Ishikawa (cell line): ENCODE results near the gene DUS2.

Source experiments
- CEBPB ChIP-seq: IDR thresholded peaks from 2 replicates; pipeline ENCODE4 v1.6.1; 2012
- CREB1 ChIP-seq: IDR thresholded peaks from 2 replicates; pipeline ENCODE4 v1.6.1; 2012; ENCODE audit warnings: low read depth
- EGR1 ChIP-seq: IDR thresholded peaks from 2 replicates; pipeline ENCODE4 v1.6.1; 2012
- EP300 ChIP-seq: IDR thresholded peaks from 2 replicates; pipeline ENCODE4 v1.6.1; 2012; ENCODE audit warnings: borderline replicate concordance
- FOXM1 ChIP-seq: IDR thresholded peaks from 2 replicates; pipeline ENCODE4 v1.6.1; 2012; ENCODE audit warnings: low read depth, borderline replicate concordance
- MAX ChIP-seq: IDR thresholded peaks from 2 replicates; pipeline ENCODE4 v1.6.1; 2012
- NFIC ChIP-seq: IDR thresholded peaks from 2 replicates; pipeline ENCODE4 v1.6.1; 2012
- RAD21 ChIP-seq: IDR thresholded peaks from 2 replicates; pipeline ENCODE4 v1.6.1; 2012; ENCODE audit warnings: low read depth
- TAF1 ChIP-seq: IDR thresholded peaks from 2 replicates; pipeline ENCODE4 v1.6.1; 2012; ENCODE audit warnings: low read depth, mild to moderate bottlenecking
- TCF12 ChIP-seq: IDR thresholded peaks from 2 replicates; pipeline ENCODE4 v1.6.1; 2012; ENCODE audit warnings: low read depth
- TEAD4 ChIP-seq: IDR thresholded peaks from 2 replicates; pipeline ENCODE4 v1.6.1; 2012
- USF1 ChIP-seq: IDR thresholded peaks from 2 replicates; pipeline ENCODE4 v1.6.1; 2012
- YY1 ChIP-seq: IDR thresholded peaks from 2 replicates; pipeline ENCODE4 v1.6.1; 2012; ENCODE audit warnings: low read depth
- ZBTB7A ChIP-seq: IDR thresholded peaks from 2 replicates; pipeline ENCODE4 v1.6.1; 2012; ENCODE audit warnings: low read depth
- TF ChIP-seq, protein P1 (sequence below): IDR thresholded peaks from 2 replicates; pipeline ENCODE4 v1.6.1; 2012; ENCODE audit warnings: low read depth, mild to moderate bottlenecking

Gene DUS2

DNA sequence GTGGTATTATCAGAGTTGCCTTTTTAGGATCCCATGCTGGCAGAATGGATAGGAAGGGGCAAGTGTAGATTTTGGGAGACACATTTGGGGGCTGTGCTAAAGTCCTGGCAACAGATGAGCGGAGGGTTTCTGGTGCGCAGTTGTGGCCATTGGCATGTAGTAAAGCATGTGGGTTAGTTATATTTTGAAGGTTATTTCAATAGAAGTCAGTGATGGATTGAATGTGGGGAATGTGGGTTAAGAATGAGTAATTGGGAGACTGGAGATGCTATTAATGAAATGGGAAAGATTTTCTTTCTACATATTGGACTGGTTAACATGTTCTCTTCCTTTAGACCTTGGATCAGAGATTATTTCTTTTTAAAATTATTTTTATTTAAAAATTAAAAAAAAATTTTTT lies 10.0 kb downstream of the DUS2 start:
- TF ChIP-seq NFIC (no peak), CREB1 (no peak), EP300 (no peak), TAF1 (no peak), CEBPB (no peak), USF1 (no peak), RAD21 (no peak), EGR1 (no peak), FOXM1 (no peak), YY1 (no peak)

GRCh38 chr16:68035227-68035626 lies 12.1 kb downstream of the DUS2 start:
- TF ChIP-seq FOXM1 (no peak), CEBPB (no peak), USF1 (no peak), YY1 (no peak), TCF12 (no peak), TEAD4 (no peak), RAD21 (no peak), CREB1 (no peak), ZBTB7A (no peak), NFIC (no peak), EP300 (no peak), EGR1 (no peak), MAX (no peak), TAF1 (no peak)
- TF ChIP-seq, protein P1, sequence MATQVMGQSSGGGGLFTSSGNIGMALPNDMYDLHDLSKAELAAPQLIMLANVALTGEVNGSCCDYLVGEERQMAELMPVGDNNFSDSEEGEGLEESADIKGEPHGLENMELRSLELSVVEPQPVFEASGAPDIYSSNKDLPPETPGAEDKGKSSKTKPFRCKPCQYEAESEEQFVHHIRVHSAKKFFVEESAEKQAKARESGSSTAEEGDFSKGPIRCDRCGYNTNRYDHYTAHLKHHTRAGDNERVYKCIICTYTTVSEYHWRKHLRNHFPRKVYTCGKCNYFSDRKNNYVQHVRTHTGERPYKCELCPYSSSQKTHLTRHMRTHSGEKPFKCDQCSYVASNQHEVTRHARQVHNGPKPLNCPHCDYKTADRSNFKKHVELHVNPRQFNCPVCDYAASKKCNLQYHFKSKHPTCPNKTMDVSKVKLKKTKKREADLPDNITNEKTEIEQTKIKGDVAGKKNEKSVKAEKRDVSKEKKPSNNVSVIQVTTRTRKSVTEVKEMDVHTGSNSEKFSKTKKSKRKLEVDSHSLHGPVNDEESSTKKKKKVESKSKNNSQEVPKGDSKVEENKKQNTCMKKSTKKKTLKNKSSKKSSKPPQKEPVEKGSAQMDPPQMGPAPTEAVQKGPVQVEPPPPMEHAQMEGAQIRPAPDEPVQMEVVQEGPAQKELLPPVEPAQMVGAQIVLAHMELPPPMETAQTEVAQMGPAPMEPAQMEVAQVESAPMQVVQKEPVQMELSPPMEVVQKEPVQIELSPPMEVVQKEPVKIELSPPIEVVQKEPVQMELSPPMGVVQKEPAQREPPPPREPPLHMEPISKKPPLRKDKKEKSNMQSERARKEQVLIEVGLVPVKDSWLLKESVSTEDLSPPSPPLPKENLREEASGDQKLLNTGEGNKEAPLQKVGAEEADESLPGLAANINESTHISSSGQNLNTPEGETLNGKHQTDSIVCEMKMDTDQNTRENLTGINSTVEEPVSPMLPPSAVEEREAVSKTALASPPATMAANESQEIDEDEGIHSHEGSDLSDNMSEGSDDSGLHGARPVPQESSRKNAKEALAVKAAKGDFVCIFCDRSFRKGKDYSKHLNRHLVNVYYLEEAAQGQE = no peak

DNA sequence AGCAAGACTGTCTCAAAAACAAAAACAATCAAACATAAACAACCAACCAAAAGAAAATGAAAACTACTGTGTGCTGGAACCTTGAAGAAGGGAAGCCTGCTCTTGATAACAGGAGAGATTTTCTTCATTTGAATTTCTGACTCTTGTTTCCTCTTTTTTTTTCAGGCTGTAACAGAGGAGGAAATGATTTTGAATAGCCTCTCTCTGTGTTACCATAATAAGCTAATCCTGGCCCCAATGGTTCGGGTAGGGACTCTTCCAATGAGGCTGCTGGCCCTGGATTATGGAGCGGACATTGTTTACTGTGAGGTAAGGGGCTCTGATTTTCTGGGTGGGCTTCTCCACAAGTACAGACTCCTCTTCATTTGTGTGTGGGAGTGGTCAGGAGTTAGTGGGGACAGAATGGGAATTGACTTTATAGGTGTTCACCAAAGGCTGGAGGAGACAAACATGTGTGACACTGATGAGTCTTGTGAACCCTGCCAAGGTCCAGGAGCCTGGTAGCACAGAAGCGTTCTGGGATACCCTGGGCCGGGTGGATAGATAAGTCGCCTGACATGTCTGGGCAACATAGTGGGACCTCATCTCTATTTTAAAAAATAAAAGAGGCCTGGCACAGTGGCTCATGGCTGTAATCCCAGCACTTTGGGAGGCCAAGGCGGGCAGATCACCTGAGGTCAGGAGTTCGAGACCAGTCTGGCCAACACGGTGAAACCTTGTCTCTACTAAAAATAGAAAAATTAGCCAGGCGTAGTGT lies 14.9 kb downstream of the DUS2 start:
- TF ChIP-seq TEAD4 (no peak), NFIC (no peak)
- TF ChIP-seq, protein P1 = no peak

DNA sequence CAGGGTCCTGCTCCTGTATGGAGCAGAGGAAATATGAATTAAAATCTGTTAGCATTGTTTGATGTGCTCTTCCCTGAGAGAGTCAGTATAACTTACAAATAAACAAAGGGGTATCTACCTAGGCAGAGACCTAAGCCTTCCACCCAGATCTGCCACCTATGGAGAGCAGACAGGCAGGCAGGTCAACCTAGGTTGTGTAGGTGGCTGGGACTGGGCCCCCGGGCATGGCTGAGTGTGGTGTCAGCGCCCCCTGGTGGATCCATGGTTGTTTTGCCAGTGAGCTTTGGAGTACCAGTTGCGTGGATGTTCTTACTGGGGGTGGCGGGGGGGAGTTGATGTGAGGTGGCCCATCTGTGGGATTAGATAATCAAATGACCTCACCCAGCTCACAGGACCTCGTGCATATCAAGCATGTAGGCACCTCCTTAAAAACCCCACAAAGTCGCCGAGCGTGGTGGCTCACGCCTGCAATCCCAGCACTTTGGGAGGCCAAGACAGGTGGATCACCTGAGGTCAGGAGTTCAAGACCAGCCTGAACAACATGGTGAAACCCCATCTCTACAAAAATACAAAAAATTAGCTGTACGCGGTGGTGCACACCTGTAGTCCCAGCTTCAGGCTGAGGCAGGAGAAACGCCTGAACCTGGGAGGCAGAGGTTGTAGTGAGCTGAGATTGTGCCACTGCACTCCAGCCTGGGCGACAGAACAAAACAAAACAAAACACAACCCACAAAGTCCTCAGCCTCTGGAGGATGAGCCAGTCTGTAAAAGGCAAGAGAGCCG lies 17.6 kb downstream of the DUS2 start:
- TF ChIP-seq USF1 (no peak), RAD21 (peak; percentile 93)

- no peak for TF ChIP-seq USF1
- no peak for TF ChIP-seq ZBTB7A
- no peak for TF ChIP-seq RAD21
- TF ChIP-seq CREB1 = no peak
- no peak for TF ChIP-seq EP300
- no peak for TF ChIP-seq CEBPB
- TF ChIP-seq NFIC = no peak
- TF ChIP-seq TAF1 = no peak
- no peak for TF ChIP-seq YY1
- TF ChIP-seq MAX = no peak
- no peak for TF ChIP-seq TEAD4
- TF ChIP-seq, protein P1 = no peak
- no peak for TF ChIP-seq FOXM1
- no peak for TF ChIP-seq EGR1
- TF ChIP-seq TCF12 = no peak
Measured at GRCh38 chr16:68041783-68042182, 18.7 kb downstream of the DUS2 start.
